HCT116 (cell line): ENCODE data around the gene SUV39H2. TPM values are rescaled to one million over a fixed set of nuclear protein-coding genes. Genes with fewer than 3 reads are reported as not detected.

Source experiments
- ATAC-seq: fragments of 200-7000 bp; cut with Tn5 transposase; 2 replicates; pipeline ENCODE4 v1.9.1; 2020; ENCODE audit warnings: mild to moderate bottlenecking, moderate library complexity
- BruUV-seq: library from RNA; stranded (reverse); fragments of 400-500 nt; replicated peaks from 2 replicates; lab custom pipeline; 2021; lab: Mats Ljungman, UMichigan
- CTCF ChIA-PET: fragments of 300-600 bp; sonication (Branson Sonifier 250); formaldehyde crosslinking; loops from one replicate; lab custom pipeline; 2021; ENCODE audit warnings: antibody characterized with exemption; lab: Charles Lee
- POLR2A ChIA-PET: fragments of 300-600, 350-600 bp; sonication (Branson Sonifier 250); formaldehyde crosslinking; loops from one replicate; lab custom pipeline; 2021; ENCODE audit warnings: antibody characterized with exemption; lab: Charles Lee
- RAD21 ChIA-PET, 2 experiments: fragments of 300-600 bp; sonication (Branson Sonifier 250); formaldehyde crosslinking; loops; one replicate each; lab custom pipeline; 2023; ENCODE audit warnings: low total read pairs in 2 of 2; ENCODE audit not compliant: uncharacterized antibody in 2 of 2, unreplicated experiment in 2 of 2, low non-redundant PET in 1 of 2; lab: Charles Lee
- DNase-seq: peaks from one replicate; pipeline ENCODE4 v3.0.0-alpha.2; 2010; ENCODE audit warnings: low read depth, low spot score
- H2AFZ ChIP-seq: fragments of 200-600 bp; shearing (Covaris generic), sonication (generic); 2 replicates; pipeline ENCODE4 v1.6.1; 2017; ENCODE audit warnings: low read depth, mixed run types, mixed read lengths, antibody characterized with exemption, low read length; ENCODE audit not compliant: poor library complexity, severe bottlenecking
- H3K27ac ChIP-seq: 2 replicates; pipeline ENCODE4 v1.5.1; 2012; ENCODE audit warnings: low read depth, low read length
- H3K27me3 ChIP-seq: fragments of 200-600 bp; sonication (generic); 2 replicates; pipeline ENCODE4 v1.6.1; 2016; ENCODE audit warnings: mixed run types, low read length, mixed read lengths; ENCODE audit not compliant: insufficient read depth
- H3K36me3 ChIP-seq, 2 experiments: fragments of 200-500 bp in 1 of 2; fragments of 200-600 bp in 1 of 2; sonication (Bioruptor generic) in 1 of 2; sonication (generic) in 1 of 2; 2 replicates each; pipeline versions ENCODE4 v1.5.1 to v1.6.1; 2014 to 2016; ENCODE audit warnings: low read length in 2 of 2, inconsistent platforms in 1 of 2, mixed read lengths in 1 of 2, mixed run types in 1 of 2; ENCODE audit not compliant: insufficient read depth in 2 of 2, control insufficient read depth in 1 of 2
- H3K4me1 ChIP-seq, 2 experiments: fragments of 200-600 bp in 1 of 2; sonication (generic) in 1 of 2; 2 replicates each; pipeline versions ENCODE4 v1.5.1 to v1.6.1; 2012 to 2017; ENCODE audit warnings: low read length in 2 of 2, inconsistent platforms in 1 of 2, mild to moderate bottlenecking in 1 of 2, mixed read lengths in 1 of 2, mixed run types in 1 of 2, moderate library complexity in 1 of 2; ENCODE audit not compliant: insufficient read depth in 2 of 2, control insufficient read depth in 1 of 2
- H3K4me2 ChIP-seq: fragments of 200-600 bp; sonication (generic); 2 replicates; pipeline ENCODE4 v1.6.1; 2017; ENCODE audit warnings: mixed run types, low read length, mixed read lengths
- H3K4me3 ChIP-seq, 2 experiments: fragments of 200-600 bp in 1 of 2; sonication (generic) in 1 of 2; replicated peaks in 1 of 2; 2 replicates each; pipeline ENCODE4 v1.5.1; 2011 to 2016; ENCODE audit warnings: low read length in 2 of 2, control low read depth in 1 of 2, low read depth in 1 of 2, mild to moderate bottlenecking in 1 of 2, mixed read lengths in 1 of 2, mixed run types in 1 of 2
- H3K79me2 ChIP-seq: fragments of 200-600 bp; sonication (generic); 2 replicates; pipeline ENCODE4 v1.6.1; 2017; ENCODE audit warnings: mild to moderate bottlenecking, mixed run types, low read length, moderate library complexity, mixed read lengths; ENCODE audit not compliant: insufficient read depth
- H3K9ac ChIP-seq: fragments of 200-600 bp; sonication (generic); 2 replicates; pipeline ENCODE4 v1.6.1; 2016; ENCODE audit warnings: low read length, mixed read lengths
- H3K9me2 ChIP-seq: fragments of 200-600 bp; sonication (generic), shearing (Covaris generic); 2 replicates; pipeline ENCODE4 v1.6.1; 2017; ENCODE audit warnings: mixed run types, mild to moderate bottlenecking, moderate library complexity; ENCODE audit not compliant: insufficient read depth
- H3K9me3 ChIP-seq, 2 experiments: fragments of 200-500 bp in 1 of 2; fragments of 200-600 bp in 1 of 2; sonication (Bioruptor generic) in 1 of 2; sonication (generic) in 1 of 2; 2 replicates each; pipeline ENCODE4 v1.6.1; 2014 to 2017; ENCODE audit warnings: low read length in 2 of 2, mixed read lengths in 2 of 2, inconsistent platforms in 1 of 2, low read depth in 1 of 2, mild to moderate bottlenecking in 1 of 2, mixed run types in 1 of 2, moderate library complexity in 1 of 2; ENCODE audit not compliant: control insufficient read depth in 1 of 2, insufficient read depth in 1 of 2
- H4K20me1 ChIP-seq: fragments of 200-600 bp; sonication (generic), shearing (Covaris generic); 2 replicates; pipeline ENCODE4 v1.6.1; 2017; ENCODE audit warnings: mixed run types, mild to moderate bottlenecking, moderate library complexity; ENCODE audit not compliant: insufficient read depth
- EZH2 ChIP-seq: fragments of 200-600 bp; sonication (generic); IDR thresholded peaks from 2 replicates; pipeline ENCODE4 v1.6.1; 2017; ENCODE audit warnings: antibody characterized with exemption, mixed run types
- EZH2phosphoT487 ChIP-seq: fragments of 200-600 bp; IDR thresholded peaks from 2 replicates; pipeline ENCODE4 v1.6.1; 2018; ENCODE audit warnings: antibody characterized with exemption, borderline replicate concordance
- FOSL1 ChIP-seq: IDR thresholded peaks from 2 replicates; pipeline ENCODE4 v1.6.1; 2012; ENCODE audit warnings: low read depth
- JUND ChIP-seq: IDR thresholded peaks from 2 replicates; pipeline ENCODE4 v1.6.1; 2012
- POLR2AphosphoS5 ChIP-seq: IDR thresholded peaks from 2 replicates; pipeline ENCODE4 v1.6.1; 2011; ENCODE audit warnings: mild to moderate bottlenecking, low read depth, low read length, moderate library complexity
- RAD21 ChIP-seq: IDR thresholded peaks from 2 replicates; pipeline ENCODE4 v1.6.1; 2012; ENCODE audit warnings: low read depth, mild to moderate bottlenecking
- SP1 ChIP-seq: IDR thresholded peaks from 2 replicates; pipeline ENCODE4 v1.6.1; 2012; ENCODE audit warnings: low read depth
- SRF ChIP-seq: IDR thresholded peaks from 2 replicates; pipeline ENCODE4 v1.6.1; 2012; ENCODE audit warnings: low read depth
- ZFX ChIP-seq: fragments of 450-650 bp; IDR thresholded peaks from 2 replicates; pipeline ENCODE4 v1.6.1; 2017
- intact Hi-C: fragments of 100-400 bp; cut with micrococcal nuclease; formaldehyde crosslinking; loops from 2 replicates; pipeline ENCODE4 v1.10.0; 2022
- total RNA-seq: library from RNA; stranded (reverse); gene quantifications from one replicate; pipeline ENCODE4 v1.2.1, GENCODE V29; 2021; ENCODE audit not compliant: unreplicated experiment
- TF ChIP-seq, protein P1 (sequence below): IDR thresholded peaks from 2 replicates; pipeline ENCODE4 v1.6.1; 2012; ENCODE audit warnings: low read depth
- TF ChIP-seq, protein P2 (sequence below): IDR thresholded peaks from 2 replicates; pipeline ENCODE4 v1.6.1; 2012

SUV39H2 gene
- total RNA-seq, 1 experiment from 2014 or later = 26.6 TPM

DNA sequence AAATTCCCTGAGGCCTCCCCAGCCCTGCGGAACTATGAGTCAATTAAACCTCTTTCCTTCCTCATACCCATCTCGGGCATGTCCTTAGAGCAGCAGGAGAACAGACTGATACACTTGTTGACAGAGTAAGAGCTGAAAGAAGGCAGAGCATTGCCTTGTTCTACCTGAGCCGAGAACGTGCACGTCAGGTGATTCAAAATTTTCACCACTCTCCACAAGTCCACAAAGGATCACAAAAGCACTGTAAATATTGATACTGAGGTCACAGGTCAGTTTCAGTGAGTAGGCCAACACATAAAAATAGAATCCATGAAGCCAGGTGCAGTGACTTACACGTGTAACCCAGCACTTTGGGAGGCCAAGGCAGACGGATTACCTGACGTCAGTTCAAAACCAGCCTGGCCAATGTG is 47.4 kb downstream of the SUV39H2 start:
- no peak for TF ChIP-seq ZFX
- no peak for TF ChIP-seq JUND
- TF ChIP-seq, protein P1, sequence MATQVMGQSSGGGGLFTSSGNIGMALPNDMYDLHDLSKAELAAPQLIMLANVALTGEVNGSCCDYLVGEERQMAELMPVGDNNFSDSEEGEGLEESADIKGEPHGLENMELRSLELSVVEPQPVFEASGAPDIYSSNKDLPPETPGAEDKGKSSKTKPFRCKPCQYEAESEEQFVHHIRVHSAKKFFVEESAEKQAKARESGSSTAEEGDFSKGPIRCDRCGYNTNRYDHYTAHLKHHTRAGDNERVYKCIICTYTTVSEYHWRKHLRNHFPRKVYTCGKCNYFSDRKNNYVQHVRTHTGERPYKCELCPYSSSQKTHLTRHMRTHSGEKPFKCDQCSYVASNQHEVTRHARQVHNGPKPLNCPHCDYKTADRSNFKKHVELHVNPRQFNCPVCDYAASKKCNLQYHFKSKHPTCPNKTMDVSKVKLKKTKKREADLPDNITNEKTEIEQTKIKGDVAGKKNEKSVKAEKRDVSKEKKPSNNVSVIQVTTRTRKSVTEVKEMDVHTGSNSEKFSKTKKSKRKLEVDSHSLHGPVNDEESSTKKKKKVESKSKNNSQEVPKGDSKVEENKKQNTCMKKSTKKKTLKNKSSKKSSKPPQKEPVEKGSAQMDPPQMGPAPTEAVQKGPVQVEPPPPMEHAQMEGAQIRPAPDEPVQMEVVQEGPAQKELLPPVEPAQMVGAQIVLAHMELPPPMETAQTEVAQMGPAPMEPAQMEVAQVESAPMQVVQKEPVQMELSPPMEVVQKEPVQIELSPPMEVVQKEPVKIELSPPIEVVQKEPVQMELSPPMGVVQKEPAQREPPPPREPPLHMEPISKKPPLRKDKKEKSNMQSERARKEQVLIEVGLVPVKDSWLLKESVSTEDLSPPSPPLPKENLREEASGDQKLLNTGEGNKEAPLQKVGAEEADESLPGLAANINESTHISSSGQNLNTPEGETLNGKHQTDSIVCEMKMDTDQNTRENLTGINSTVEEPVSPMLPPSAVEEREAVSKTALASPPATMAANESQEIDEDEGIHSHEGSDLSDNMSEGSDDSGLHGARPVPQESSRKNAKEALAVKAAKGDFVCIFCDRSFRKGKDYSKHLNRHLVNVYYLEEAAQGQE = no peak
- TF ChIP-seq SP1 = no peak
- no peak overlapping the region for H3K4me3 ChIP-seq
- DNase-seq (no peak), ATAC-seq (no peak)
- no peaks in the 10 kb centered on the region for H4K20me1 ChIP-seq
- H3K4me1 ChIP-seq = no peaks in the 10 kb centered on the region; a peak in 1 of 4 replicates
- H3K4me2 ChIP-seq = no peak overlapping the region
- H3K36me3 ChIP-seq = peaks cover 26 to 43% of the 10 kb centered on the region in 2 experiments
- intact Hi-C loops = no loop called here
- POLR2A ChIA-PET = no interaction called here
- H3K27me3 ChIP-seq = no peaks in the 10 kb centered on the region
- no peak overlapping the region for H2AFZ ChIP-seq
- no peaks in the 10 kb centered on the region for H3K9me2 ChIP-seq
- no peaks in the 10 kb centered on the region for H3K79me2 ChIP-seq
- CTCF ChIA-PET = no interaction called here
- no peaks in the 10 kb centered on the region for H3K9me3 ChIP-seq
- RAD21 ChIA-PET = no interaction called here
- H3K9ac ChIP-seq = no peak overlapping the region
- no peak overlapping the region for H3K27ac ChIP-seq
- no TSS peak for BruUV-seq

DNA sequence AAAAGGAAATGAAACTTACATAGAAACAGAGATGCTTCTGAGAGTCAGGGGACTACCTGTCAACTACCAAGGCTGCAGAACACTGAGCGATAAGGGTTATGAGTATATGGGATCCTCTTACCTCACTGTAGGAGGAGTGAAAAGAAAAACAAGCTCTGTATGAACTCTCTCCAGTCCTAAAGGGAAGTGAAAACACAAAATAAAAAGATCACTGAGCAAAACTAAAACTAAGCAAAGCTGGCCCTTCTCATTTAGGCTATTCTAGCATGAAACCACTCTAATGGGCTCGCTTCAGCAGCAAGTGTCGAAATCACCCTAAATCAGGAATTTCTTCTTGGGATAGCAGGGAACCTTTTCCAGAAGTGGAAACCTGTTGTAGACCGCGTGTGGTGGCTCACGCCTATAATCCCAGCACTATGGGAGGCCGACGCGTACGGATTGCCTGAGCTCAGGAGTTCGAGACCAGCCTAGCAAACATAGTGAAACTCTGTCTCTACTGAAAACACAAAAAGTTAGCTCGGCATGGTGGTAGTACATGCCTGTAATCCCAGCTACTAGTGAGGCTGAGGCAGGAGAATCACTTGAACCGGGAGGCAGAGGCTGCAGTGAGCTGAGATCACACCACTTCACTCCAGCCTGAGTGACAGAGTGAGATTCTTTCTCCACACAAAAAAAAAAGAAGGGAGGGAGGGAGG is 48.2 kb downstream of the SUV39H2 start:
- ATAC-seq = no peak
- H3K4me1 ChIP-seq = no peaks in the 10 kb centered on the region; a peak in 1 of 4 replicates
- peaks cover 25 to 37% of the 10 kb centered on the region in 2 experiments for H3K36me3 ChIP-seq
- H3K4me2 ChIP-seq = no peak overlapping the region
- no peaks in the 10 kb centered on the region for H3K9me3 ChIP-seq
- H3K9me2 ChIP-seq = no peaks in the 10 kb centered on the region
- H3K27ac ChIP-seq = no peak overlapping the region
- no peaks in the 10 kb centered on the region for H3K79me2 ChIP-seq
- H3K4me3 ChIP-seq = no peak overlapping the region
- ChIA-PET POLR2A (no interaction called here), CTCF (no interaction called here), RAD21 (no interaction called here)
- H3K27me3 ChIP-seq = no peaks in the 10 kb centered on the region
- BruUV-seq = no TSS peak
- H4K20me1 ChIP-seq = no peaks in the 10 kb centered on the region
- no peak overlapping the region for H2AFZ ChIP-seq
- DNase-seq = no peak
- H3K9ac ChIP-seq = no peak overlapping the region
- intact Hi-C loops = no loop called here
- TF ChIP-seq EZH2 (no peak), SRF (no peak), ZFX (no peak), POLR2AphosphoS5 (no peak), RAD21 (no peak), JUND (no peak), EZH2phosphoT487 (no peak), FOSL1 (no peak)
- TF ChIP-seq, protein P1 = no peak
- TF ChIP-seq, protein P2, sequence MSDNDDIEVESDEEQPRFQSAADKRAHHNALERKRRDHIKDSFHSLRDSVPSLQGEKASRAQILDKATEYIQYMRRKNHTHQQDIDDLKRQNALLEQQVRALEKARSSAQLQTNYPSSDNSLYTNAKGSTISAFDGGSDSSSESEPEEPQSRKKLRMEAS = no peak
